Fibroblast of skin of right quadriceps (primary cell): ENCODE measurements around the gene VIPR2.
"Not testable (repeated sequence)": the region's sequence is repeated elsewhere in the genome, so short reads cannot be mapped to it uniquely, and the experiment has no call there.

Source experiments
- DNase-seq: peaks from one replicate; pipeline ENCODE4 v3.0.0-alpha.2; 2013

Gene VIPR2

DNA sequence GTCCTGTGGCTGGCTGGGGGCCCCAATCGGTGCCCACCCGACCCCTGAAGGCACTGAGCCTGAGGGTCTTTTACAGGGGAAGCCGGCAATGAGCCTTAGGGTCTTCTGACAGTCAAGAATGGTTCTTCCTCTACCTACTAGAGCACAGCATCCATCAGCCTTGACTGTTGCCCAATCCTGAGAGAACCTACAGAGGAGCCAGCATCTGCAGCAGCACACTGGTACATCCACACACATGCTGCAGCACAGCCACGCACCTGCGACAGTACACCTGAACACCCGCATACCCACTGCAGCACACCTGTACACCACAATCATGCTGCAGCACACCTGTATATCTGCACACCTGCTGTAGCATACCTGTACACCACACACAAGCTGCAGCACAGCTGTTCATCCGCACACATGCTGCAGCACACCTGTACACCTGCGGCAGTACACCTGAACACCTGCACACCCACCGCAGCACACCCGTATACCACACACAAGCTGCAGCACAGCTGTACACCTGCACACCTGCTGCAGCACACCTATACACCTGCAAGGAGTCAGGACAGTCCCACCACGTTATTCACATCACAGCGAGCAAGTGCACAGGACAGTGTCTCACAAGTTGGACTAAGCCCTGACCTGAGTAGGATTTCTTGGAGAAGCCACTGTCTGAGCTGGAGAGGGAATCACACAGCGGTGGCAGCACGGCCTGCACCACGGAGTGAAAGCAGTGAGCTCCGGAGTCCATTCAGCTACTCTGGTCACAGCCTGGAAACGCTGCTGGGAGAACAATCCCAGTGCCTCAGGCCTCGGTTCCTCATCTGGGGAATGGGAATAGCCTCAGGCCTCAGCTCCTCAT is 56.4 kb downstream of the VIPR2 start:
- DNase-seq = no peak

DNA sequence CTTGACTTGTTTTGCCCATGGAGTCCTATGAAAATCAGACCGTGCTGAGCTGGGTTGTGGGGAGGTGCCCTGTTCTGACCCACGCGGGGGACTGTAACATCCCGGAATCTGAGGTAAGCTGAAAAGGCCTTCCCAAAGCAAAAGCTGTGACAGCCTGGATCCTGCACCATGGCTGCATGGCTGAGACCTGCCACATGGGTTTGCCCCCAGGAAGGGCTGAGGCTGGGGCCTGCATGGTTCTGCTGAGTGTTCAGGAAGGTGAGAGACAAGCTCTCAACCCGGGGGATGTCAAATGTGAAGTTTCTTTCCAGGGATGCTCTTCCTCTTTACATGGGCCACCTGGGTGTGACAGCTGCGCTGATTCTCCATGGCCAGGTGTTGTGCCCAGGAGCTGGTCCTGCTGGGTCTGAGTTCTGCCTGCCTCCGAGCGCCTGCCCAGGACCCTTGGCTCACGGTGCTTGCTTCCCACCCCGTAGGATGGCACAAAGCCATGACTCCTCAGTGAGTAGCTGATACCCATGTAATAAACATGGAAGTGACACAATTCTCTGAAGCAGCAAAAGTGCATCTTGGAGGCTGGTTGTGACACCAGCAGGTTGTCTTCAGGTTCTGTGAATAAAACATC is 58.3 kb downstream of the VIPR2 start:
- DNase-seq = no peak

DNA sequence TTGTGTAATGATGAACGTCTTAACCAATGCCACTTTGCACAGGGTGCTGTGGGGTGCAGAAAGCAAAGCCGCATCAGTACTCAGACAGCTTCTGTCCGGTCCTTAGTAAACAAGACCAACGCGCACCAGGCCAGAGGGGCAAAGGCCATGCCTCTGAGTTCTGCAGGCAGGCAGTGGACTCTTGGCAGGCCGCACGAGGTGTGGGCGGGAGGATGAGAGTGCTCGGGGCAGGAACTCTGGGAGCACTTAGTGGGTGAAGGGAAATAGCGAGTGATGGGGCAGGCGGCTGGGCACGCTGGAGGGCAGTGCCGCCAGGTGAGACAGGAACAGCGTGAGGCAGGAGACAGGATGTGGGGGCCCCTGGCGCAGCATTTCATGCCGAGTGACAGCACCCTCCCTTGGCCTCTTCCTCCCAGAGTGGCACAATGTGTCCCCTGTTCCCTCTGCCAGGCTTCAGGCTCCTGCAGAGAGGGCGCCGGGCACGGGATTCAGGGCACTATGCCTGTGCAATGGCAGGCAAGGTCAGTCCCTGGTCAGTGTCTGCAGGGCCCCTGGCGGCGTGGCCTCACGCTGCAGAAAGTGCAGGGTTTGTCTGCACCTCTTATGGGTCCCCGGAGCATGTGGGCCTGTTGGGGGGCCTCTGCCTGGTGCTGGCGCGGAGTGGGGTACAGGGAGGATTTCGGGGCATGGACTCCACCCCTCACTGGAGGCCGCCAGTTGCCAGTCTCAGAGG is 60.4 kb downstream of the VIPR2 start:
- DNase-seq = no peak

DNA sequence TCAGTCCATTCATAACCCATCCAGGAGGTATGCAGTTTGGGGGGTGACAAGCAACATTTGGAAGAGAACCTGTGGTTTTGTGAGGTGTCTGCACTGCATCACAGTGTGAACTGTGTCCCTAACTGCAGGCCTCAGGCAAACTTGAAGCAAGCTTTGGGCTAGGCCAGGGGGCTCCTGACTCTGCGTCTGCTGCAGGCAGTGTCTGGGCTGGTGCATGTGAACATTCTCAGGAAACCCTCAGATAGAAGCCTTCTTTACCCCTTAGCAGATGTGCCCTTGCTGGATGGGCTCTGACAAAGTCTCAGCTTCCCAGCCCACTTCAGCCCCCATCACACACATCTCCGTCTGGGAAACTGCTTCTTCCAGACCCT is 61.0 kb downstream of the VIPR2 start:
- no peak for DNase-seq

DNA sequence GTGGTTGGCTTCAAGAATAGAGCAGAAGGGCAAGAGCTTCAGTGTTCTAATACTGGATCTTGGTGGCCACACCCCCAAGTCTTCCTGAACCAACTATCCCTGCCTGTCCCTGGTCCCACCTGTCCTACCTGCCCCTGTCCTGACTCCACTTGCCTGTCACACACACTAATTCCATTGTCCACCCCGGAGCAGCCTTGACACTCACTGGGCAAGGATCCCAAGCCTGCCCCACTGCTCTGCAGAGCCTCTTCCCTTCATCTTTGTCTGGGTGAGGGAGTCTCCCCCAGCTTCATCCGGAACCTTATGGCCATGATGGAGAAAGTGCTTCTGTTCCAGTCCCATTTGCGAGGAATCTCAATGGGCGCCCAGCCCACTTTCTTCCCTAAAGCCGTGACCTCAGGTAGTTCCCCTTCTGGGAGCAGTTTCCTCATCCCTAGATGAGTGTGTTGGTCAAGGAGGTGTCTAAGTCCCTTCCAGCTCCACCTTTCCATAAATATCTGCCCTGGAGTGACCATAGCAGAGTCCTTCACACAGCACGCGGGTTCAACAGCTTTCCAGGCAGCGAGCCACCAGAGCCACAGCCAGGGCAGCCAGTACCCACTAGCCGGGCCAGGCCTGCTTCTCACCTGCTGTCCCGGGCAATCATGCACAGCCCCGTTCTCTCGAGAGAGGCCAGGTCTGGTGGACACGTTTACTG is 61.5 kb downstream of the VIPR2 start:
- DNase-seq = no peak

DNA sequence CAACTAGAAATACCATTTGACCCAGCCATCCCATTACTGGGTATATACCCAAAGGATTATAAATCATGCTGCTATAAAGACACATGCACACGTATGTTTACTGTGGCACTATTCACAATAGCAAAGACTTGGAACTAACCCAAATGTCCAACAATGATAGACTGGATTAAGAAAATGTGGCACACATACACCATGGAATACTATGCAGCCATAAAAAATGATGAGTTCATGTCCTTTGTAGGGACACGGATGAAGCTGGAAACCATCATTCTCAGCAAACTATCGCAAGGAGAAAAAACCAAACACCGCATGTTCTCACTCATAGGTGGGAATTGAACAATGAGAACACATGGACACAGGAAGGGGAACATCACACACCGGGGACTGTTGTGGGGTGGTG is 62.6 kb downstream of the VIPR2 start:
- not testable (repeated sequence) for DNase-seq

DNA sequence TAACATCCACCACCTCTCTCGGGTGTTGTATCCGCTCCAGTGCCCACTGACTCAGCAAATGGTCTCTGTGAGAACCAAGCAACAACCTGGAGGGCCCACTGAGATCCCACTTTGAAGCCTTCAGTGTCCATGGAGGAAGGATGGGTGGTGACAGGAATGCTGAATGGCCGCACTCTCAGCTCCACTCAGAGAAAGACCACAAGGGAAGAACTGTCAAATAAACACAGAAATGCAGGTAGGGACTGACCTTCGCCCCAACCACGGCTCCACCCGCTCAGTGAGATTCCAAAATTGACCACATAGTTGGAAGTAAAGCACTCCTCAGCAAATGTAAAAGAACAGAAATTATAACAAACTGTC is 65.8 kb downstream of the VIPR2 start:
- no peak for DNase-seq

DNA sequence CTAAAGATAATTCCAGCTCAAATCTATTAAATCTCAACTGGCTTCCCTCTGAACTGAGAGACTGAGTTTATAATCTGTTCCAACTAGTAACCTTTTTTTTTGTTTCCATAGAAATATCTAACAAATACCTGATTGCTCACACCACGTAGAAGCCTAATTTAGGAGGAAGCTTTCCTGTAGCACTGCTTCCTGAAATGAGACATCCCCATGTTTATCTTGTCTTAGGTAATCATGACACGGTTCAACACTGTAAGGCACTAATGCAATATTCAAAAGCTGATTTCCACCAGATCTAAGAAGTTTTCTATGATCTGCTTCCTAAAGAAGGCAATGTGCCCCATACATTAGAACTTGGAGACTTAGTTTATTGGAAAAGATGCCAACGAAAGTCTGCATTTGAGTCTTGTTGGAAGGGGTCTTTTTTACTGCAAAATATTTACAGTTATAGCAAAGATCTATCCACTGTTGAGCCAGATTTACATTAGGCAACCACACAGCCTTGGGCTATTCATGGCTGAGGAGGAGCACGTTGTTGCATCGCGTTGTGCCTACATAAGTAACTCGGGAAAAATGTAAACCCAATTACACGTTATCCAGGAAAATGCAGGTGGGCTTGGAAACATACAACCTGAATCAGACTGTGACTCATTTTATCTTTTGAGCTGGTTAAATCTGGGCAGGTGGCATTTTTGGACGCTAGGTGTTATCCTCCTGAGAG is 66.3 kb downstream of the VIPR2 start:
- no peak for DNase-seq

DNA sequence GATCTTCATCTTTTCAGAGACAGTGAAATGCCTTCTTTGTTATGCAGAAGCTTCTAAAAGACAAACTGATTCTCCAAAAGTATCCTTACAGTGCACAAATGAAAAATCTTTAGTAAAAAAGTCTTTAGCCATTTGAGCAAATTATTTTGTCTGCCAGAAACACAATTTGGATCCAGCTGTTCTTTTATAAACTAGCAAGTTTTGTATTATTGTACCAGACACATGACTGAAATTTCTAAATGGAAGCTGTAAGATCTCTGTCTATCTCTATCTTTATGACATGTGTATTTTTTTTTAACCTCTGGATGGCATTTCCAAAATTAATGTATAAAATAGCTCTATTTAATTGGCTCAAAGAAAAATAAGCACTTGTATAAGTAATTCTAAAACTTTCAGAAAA is 68.3 kb downstream of the VIPR2 start:
- DNase-seq = no peak

DNA sequence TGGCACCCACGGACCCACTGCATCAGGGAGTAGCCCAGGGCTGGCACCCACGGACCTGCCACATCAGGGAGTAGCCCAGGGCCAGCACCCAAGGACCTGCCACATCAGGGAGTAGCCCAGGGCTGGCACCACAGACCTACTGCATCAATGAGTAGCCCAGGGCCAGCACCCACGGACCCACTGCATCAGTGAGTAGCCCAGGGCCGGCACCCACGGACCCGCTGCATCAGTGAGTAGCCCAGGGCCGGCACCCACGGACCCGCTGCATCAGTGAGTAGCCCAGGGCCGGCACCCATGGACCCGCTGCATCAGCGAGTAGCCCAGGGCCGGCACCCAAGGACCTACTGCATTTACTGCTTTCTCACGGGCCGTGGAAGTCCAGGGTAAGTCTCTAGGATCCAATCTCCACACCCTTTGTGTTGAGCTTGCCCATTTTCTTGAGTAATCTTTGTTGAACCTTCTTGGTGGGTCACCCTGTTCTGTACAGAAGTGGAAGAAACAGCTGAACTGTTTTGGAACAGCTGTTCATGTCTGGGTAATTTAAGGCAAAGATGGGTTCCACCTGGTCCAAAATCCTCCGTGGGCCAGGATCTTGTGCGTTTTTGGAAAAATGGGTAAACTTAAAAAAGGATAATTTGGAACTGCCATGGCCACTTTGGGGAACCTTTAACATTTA is 69.0 kb downstream of the VIPR2 start:
- no peak for DNase-seq

DNA sequence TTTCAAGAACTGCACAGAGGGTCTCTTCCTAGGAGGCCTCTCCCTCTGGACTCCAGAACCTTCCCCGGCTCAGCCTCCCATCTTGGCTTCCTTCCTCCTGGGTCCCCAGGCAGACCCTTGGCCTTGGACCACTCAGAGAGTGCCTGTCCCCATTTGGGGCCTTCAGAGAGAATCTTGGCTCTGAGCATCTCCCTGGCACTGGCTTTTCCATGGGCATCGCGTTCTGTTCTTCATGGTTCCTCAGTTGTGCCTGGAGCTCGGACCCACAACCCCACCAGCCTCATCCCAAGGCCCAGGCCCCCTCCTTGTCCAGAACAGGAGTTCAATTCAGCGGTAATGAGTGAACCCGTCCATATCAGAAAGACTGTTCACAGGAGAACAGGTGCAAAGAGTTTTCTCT is 73.4 kb downstream of the VIPR2 start:
- DNase-seq = no peak

DNA sequence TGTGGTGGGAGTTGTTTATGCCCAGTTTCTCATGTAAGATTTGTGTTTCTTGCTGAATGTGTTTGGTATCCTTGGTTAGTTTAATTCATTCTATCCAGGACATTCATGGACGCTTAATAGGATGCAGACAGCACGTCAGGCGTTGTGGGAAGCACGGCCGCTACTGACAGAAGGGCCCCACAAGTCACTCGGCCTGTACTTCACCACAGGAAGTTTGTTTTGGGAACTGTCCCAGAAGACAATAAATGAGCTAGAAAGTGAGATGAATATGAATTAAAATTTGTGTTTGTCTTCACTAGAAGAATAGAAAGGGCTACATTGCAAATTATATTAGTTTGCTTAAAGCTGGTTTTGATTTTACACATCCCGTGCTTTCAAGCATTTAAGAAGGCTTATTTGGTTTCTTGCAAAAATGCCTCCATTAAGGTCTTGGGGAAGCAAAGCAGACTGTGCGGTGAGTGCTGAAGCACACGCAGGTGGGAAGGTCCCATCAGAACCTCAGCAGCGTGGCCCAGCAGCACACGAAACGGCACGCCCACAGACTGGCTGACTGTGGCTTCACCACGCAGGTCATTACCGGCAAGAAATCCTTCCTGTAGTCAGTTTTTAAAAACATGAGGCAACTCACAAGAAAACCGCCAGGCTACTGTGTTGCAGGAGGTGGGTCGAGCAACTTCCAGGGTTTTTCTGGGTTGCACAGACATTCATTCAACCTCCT is 74.1 kb downstream of the VIPR2 start:
- peak; percentile 3 for DNase-seq

DNA sequence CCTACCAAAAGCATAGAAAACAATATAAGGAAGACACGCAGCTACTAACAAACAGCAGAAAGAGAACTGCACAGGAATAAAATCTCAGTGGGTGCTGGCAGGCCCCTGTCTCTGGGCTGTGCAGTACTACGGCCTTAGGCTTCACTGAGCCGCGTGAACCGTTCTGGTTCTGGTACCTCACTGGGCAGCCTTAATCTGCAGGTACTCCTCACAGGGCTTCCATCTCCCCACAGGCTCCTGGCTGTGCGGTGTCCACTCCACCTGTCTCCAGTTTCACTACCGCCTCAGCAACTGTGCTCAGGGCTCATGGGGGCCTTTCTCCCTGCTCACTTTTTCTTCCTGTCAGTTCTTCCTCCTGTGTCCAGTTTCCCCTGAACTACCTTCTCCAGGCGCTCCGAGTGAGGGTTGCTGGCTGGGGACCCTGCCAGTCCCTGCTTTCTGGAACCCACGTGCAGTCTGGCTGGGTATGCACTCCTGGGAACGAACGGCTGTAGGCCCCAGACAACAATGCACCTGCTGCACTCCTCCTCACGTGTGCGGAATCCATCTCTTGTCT is 75.7 kb downstream of the VIPR2 start:
- DNase-seq = no peak

DNA sequence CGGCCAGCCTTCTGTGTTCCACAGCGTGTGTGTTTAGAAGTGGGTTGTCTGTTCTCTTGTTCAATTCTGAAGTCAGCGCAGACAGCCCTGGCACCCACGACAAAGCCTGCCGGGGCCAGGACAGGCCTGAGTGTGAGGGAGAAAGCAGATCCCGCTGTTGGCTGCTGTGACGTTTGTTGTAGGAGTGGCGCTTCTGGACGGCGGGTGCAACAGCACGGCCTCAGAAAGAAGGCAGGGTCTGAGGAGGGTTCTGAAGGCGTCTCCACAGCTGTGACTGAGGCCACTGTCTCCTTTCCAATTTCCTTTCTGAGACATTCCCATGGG is 76.2 kb downstream of the VIPR2 start:
- no peak for DNase-seq

DNA sequence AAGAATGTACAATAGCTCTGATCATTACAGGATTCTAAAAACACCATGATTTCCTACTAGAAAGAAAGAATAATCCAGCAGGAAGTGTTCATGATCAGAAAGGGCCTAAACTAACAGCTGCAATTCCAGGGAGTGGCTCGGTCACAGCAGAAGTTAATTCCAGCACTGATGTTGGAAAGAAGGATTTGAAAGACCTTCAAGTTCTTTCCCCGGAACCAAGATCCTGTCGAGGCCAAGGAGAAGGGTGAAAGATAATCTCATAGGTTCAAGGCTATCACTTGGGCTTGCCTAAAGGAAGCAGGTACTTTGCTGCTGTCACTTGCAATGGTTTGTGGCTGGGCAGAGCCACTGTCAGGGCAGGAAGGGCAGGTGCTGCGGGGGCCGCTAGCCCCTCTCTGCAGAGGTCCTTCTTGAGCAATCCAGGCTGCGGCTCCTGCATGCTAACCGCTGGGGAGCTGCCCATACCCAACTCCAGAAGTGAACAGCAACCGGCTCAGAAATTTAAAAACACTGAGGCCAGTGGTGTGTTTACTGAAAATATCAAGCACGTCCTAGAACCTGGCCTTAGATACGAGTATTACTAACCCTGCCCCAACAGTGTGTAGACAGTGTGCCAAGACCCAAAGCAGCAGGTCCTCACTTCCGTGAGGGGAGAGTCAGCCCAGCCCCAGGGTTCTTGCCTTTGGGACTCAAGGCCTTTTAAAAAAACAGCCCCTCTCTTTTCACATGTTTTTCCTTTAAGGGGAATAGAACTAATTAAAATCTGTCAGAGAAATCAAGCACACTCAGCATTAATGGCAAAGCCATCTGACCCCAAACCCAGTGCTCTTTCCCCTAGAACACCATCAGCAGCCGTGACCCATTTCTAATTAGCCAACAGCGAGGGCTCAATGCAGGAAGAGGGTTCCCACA is 76.8 kb downstream of the VIPR2 start:
- no peak for DNase-seq

DNA sequence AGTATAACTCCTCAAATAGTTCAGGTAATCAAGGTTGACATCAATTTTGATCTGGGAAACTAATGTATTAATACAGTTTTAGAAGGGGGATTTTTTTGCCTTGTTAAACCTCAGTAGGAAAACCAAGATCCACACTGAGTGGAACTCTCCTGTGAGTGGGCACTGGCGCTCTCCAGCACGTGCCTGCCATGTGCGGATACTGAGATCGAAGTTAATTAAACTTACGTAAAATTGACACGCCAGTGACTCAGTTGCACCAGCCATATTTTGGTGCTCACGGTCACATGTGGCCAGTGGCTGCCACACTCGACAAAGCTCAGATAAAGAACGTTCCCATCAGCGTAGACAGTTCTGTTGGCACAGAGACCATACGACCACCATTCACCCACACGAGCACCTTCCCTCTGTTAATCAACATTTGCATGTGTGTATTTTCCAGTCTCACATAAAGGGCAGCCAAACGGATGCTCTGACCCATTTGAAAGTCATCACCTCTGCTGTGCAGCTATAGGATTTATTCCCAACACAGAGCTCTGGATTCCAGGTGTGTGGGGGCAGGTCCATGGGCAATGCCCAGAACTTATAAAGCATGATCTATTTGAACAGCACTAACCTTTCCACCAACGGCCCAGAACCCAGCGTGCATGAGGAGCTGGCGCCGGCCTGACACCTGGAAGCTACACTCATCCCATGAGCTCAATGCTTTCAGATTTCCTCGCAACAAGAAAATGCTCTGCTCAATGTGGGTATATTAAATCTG is 77.7 kb downstream of the VIPR2 start:
- no peak for DNase-seq

DNA sequence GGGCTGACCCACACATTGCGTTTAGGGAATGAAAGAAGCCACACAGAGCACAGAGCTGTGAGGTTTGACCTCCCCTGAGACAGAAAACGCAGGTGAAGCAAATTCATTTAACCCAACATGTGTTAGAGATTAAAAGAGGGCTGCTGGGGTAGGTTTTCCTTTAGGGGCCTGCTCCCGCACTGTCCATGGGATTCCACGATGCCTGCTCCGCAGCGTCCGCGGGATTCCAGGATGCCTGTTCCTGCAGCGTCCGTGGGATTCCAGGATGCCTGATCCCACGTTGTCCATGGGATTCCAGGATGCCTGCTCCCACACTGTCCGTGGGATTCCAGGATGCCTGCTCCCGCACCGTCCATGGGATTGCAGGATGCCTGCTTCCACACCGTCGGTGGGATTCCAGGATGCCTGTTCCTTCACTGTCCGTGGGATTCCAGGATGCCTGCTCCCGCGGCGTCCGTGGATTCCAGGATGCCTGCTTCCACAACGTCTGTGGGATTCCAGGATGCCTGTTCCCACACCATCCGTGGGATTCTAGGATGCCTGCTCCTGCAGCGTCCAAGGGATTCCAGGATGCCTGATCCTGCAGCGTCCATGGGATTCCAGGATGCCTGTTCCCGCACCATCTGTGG is 78.7 kb downstream of the VIPR2 start:
- DNase-seq = no peak

DNA sequence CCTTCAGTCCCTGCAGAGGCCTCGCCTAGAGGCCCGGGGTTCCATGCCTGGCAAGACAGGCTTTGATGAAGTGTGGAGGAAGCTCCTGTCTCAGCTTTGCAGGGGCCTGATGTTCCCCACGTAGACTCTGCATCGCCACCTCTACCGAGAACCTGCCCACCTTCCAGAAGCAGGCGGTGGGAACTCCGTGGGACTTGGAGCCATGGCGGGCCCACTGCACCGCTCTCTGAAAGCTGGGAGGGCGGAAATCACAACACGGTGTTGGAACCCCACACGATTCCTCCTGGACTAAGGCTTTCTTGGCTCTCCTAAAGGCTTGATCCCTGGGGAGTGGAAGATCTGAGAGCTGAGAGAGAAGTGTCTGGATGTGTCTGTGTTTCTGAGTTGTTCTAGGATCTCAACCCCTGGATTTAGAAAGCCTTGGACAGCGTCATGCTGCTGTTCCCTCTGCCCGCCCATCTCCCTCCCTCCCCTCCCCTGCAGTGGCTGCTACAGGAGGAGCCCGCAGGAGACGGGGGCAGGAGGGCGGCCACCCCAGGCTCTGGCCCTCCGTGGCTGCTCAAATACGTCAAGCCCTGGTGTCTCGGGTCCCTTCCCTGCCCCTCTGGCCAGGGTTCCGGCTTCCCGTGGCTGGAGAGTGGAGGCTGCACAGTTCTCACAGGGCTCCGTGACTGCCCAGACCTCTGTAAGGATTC is 79.7 kb downstream of the VIPR2 start:
- no peak for DNase-seq
